ENCODE results near the gene ZNF554.

DNA sequence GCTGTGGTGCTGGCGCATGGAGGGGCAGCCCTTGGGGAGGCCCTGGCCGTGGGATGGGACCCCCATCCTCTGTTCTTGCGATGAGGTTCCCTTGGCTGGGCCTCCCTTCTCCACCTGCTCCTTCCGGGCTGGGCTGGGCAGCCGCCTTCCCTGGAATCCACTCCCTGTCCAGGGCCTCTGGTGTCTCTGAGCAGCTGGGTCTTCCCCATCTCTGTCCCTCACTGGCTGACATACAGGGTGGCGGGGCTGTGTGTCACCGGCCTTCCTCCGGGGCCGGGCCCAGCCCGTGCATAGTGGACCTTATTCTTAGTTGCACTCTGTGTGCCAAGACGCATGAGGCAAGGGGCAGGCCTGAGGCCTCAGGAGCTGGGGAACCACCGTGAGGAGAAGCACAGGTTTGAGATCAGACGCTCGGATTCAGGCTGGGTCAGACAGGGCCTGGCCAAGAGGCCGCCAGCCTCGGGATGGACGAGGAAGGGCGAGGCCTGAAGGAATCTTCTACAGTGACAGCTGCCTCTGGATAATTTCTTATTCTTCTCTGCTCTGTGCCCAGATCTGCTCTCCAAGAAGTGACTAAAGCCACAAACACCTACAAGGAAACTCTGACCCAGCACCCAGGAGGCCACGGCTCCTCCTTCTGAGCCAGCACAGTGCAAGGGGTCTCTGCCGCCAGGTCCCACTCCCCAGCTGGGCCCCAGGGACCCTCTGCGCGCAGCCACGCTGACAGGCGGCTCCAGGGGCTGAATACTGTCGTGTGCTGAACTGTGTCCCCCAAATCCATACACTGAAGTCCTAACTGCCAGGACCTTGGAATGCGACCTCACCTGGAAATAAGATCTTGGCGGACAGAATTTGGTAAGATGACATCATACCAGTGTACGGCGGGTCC lies 47.6 kb upstream of the ZNF554 start:
- TF ChIP-seq, protein P1, sequence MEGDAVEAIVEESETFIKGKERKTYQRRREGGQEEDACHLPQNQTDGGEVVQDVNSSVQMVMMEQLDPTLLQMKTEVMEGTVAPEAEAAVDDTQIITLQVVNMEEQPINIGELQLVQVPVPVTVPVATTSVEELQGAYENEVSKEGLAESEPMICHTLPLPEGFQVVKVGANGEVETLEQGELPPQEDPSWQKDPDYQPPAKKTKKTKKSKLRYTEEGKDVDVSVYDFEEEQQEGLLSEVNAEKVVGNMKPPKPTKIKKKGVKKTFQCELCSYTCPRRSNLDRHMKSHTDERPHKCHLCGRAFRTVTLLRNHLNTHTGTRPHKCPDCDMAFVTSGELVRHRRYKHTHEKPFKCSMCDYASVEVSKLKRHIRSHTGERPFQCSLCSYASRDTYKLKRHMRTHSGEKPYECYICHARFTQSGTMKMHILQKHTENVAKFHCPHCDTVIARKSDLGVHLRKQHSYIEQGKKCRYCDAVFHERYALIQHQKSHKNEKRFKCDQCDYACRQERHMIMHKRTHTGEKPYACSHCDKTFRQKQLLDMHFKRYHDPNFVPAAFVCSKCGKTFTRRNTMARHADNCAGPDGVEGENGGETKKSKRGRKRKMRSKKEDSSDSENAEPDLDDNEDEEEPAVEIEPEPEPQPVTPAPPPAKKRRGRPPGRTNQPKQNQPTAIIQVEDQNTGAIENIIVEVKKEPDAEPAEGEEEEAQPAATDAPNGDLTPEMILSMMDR (conservative IDR thresholded peaks at IDR 0.05): no peak
- TF ChIP-seq EZH2 (IDR thresholded peaks at IDR 0.05; ENCODE audit: low read depth): no peak

Data from PC-9 (cell line).